A673 (cell line): ENCODE data around the gene GGN.

Source experiments
- EZH2 ChIP-seq: fragments of 200-600 bp; sonication (generic); IDR thresholded peaks from 2 replicates; pipeline ENCODE4 v1.6.1; 2017; ENCODE audit warnings: borderline replicate concordance, low read depth, mild to moderate bottlenecking, mixed read lengths, antibody characterized with exemption, low read length; ENCODE audit not compliant: poor library complexity, severe bottlenecking
- TF ChIP-seq, protein P1 (sequence below): fragments of 300-800, 200-600 bp; sonication (generic); conservative IDR thresholded peaks from 2 replicates; pipeline ENCODE4 v1.5.1; 2017; ENCODE audit warnings: low read depth, mild to moderate bottlenecking, antibody characterized with exemption, low read length, moderate library complexity, mixed read lengths

DNA sequence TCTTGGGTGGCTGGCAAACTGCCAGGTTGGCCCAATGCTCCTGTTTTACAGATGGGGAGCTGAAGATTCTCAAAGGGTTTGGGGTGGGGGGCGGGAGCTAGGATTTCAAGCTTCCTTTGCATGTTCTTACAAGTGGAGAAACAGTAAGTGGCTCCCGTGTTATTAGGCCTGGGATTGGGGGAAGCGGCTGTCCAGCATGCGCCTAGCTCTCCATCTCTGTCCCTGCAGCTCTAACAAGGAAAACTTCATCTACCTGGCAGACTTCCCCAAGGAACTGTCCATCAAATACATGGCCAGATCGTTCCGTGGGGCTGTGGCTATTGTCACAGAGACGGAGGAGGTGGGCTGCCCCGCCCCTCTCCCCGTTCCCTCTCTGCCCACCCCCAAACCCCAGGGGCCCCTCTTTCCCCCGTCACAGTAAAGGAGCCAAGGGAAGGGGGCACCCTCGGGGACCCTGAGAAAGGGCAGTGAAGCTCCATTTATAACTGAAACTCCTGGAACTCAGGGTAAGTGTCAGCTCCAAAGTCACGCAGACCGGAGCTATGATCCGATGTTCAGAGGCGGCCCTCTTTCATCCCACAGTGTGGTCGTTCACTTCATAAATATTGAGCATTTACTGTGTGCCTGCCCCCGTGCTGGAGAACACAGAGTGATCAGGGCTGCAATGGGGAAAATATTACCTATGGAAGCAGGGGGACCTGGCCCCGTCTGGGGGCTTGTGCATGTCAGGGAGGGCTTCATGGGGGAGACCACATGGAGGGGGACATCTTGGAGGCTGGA lies 28.4 kb downstream of the GGN start:
- TF ChIP-seq, protein P1, sequence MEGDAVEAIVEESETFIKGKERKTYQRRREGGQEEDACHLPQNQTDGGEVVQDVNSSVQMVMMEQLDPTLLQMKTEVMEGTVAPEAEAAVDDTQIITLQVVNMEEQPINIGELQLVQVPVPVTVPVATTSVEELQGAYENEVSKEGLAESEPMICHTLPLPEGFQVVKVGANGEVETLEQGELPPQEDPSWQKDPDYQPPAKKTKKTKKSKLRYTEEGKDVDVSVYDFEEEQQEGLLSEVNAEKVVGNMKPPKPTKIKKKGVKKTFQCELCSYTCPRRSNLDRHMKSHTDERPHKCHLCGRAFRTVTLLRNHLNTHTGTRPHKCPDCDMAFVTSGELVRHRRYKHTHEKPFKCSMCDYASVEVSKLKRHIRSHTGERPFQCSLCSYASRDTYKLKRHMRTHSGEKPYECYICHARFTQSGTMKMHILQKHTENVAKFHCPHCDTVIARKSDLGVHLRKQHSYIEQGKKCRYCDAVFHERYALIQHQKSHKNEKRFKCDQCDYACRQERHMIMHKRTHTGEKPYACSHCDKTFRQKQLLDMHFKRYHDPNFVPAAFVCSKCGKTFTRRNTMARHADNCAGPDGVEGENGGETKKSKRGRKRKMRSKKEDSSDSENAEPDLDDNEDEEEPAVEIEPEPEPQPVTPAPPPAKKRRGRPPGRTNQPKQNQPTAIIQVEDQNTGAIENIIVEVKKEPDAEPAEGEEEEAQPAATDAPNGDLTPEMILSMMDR, result no peak
- TF ChIP-seq EZH2, result no peak
